ENCODE data around the gene GUK1.

GUK1 gene

GRCh38 chr1:228150461-228151179 lies 10.5 kb downstream of the GUK1 start:
- no peak for DNase-seq (ENCODE audit: low spot score)

GRCh38 chr1:228151180-228151925 lies 11.3 kb downstream of the GUK1 start:
- DNase-seq (ENCODE audit: low spot score), result no peak

- no peak for DNase-seq (ENCODE audit: low spot score)
These were observed 12.2 kb downstream of the GUK1 start for GRCh38 chr1:228152097-228152917.

- no peak for DNase-seq (ENCODE audit: low spot score)
These were observed 12.8 kb downstream of the GUK1 start for GRCh38 chr1:228152918-228153258.

GRCh38 chr1:228154021-228154669 lies 14.1 kb downstream of the GUK1 start:
- no peak for DNase-seq (ENCODE audit: low spot score)

- peak; percentile 48 for DNase-seq (ENCODE audit: low spot score)
These were observed 14.8 kb downstream of the GUK1 start for GRCh38 chr1:228154670-228155571.

- no peak for DNase-seq (ENCODE audit: low spot score)
These were observed 15.8 kb downstream of the GUK1 start for GRCh38 chr1:228155596-228156514.

- no peak for DNase-seq (ENCODE audit: low spot score)
These were observed 16.4 kb downstream of the GUK1 start for GRCh38 chr1:228156515-228156881.

- DNase-seq (ENCODE audit: low spot score), result no peak
These were observed 17.1 kb downstream of the GUK1 start for GRCh38 chr1:228156941-228157728.

GRCh38 chr1:228157729-228158126 lies 17.6 kb downstream of the GUK1 start:
- no peak for DNase-seq (ENCODE audit: low spot score)

GRCh38 chr1:228158151-228159007 lies 18.3 kb downstream of the GUK1 start:
- DNase-seq (ENCODE audit: low spot score), result no peak

- DNase-seq (ENCODE audit: low spot score), result no peak
These were observed 19.1 kb downstream of the GUK1 start for GRCh38 chr1:228159008-228159665.

- no peak for DNase-seq (ENCODE audit: low spot score)
These were observed 20.2 kb downstream of the GUK1 start for GRCh38 chr1:228160201-228160761.

GRCh38 chr1:228161362-228161761 lies 21.3 kb downstream of the GUK1 start:
- no peak for DNase-seq (ENCODE audit: low spot score)

- no peak for DNase-seq (ENCODE audit: low spot score)
These were observed 21.8 kb downstream of the GUK1 start for GRCh38 chr1:228161866-228162265.

GRCh38 chr1:228162286-228163006 lies 22.4 kb downstream of the GUK1 start:
- DNase-seq (ENCODE audit: low spot score), result no peak
